Right lobe of liver (tissue), 6 donors: ENCODE data around the gene IGF2BP3. TPM values are rescaled to one million over a fixed set of nuclear protein-coding genes. Genes with fewer than 3 reads are reported as not detected.

Experiments used
- ATAC-seq, 4 donors: fragments of 200-7000 bp; cut with Tn5 transposase; one replicate each; pipeline ENCODE4 v1.9.1; 2020; ENCODE audit warnings: mild to moderate bottlenecking in 4 of 4, moderate library complexity in 4 of 4
- DNase-seq, 3 donors: peaks; one replicate each; pipeline ENCODE4 v3.0.0-alpha.2; 2020
- H3K27ac ChIP-seq, 3 donors: fragments of 200-600 bp; one replicate each; pipeline ENCODE4 v1.8.0; 2022
- H3K27me3 ChIP-seq, 2 donors: fragments of 200-600 bp; one replicate each; pipeline ENCODE4 v1.8.0; 2022
- H3K36me3 ChIP-seq, 4 donors: fragments of 200-600 bp; sonication (generic) in 1 of 4; one replicate each; pipeline versions ENCODE4 v1.5.1 to v1.8.0; 2017 to 2022; ENCODE audit warnings: control low read depth in 1 of 4
- H3K4me1 ChIP-seq, 4 donors: fragments of 200-600 bp; sonication (generic) in 1 of 4; one replicate each; pipeline versions ENCODE4 v1.5.1 to v1.8.0; 2017 to 2022; ENCODE audit warnings: control low read depth in 1 of 4
- H3K4me3 ChIP-seq, 3 donors: fragments of 200-600 bp; one replicate each; pipeline ENCODE4 v1.8.0; 2022
- H3K9me3 ChIP-seq, 4 donors: fragments of 200-600 bp; sonication (generic) in 1 of 4; one replicate each; pipeline versions ENCODE4 v1.5.1 to v1.8.0; 2017 to 2022; ENCODE audit warnings: control low read depth in 1 of 4
- CTCF ChIP-seq, 4 donors: fragments of 200-600 bp in 3 of 4; fragments of 450-650 bp in 1 of 4; IDR thresholded peaks; one replicate each; pipeline versions ENCODE4 v1.5.1 to v1.8.0; 2016 to 2022; ENCODE audit warnings: antibody characterized with exemption in 4 of 4, mild to moderate bottlenecking in 2 of 4
- POLR2A ChIP-seq: fragments of 450-650 bp; IDR thresholded peaks from one replicate; pipeline ENCODE4 v1.6.1; 2017; ENCODE audit warnings: antibody characterized with exemption, mild to moderate bottlenecking
- WGBS: methylation state at CpG from one replicate; pipeline ENCODE4 v1.1.6; 2018; ENCODE audit warnings: low coverage, low lambda C conversion rate; ENCODE audit not compliant: insufficient coverage; ENCODE audit errors: missing lambda C conversion rate; 5-methylcytosine and 5-hydroxymethylcytosine counted together
- intact Hi-C, 2 donors: fragments of 100-400 bp; cut with DNase I; formaldehyde crosslinking; loops; one replicate each; pipeline versions ENCODE4 v1.11.2 to v1.14.1; 2022
- total RNA-seq, 6 experiments: library from RNA; depleted of rRNA in 2 of 6; stranded (reverse); fragments of >200 nt in 2 of 6; fragmentation: NEBNext Ultra II Directional in 3 of 6; extraction: Animal tissue kit (Norgen Biotek cat#: 25700) in 3 of 6; gene quantifications; one replicate each; pipeline versions ENCODE4 v1.1.0 to v1.2.4, GENCODE V29; 2016 to 2023
- donor health status: DM: no; HTN: yes; CAD: no.
- donor health status: DM: no; HTN: no; CAD: no.
- donor health status: DM: no; HTN: no; CAD: no.
- donor health status: DM: no; HTN: yes; CAD: no.
- donor health status: DM: no; HTN: yes; CAD: no.

Gene IGF2BP3
- total RNA-seq, 6 experiments from 2014 or later: 0.12 to 0.64 (median 0.19) TPM; not detected in 1

GRCh38 chr7:23343806-23344475 lies 126.3 kb downstream of the IGF2BP3 start:
- peaks cover 0 to 3% (median under 1%) of the 10 kb centered on the region in 4 donors for H3K4me1 ChIP-seq
- H3K4me3 ChIP-seq: no peak overlapping the region
- no peaks in the 10 kb centered on the region for H3K27me3 ChIP-seq
- DNase-seq: no peak
- ATAC-seq: no peak
- TF ChIP-seq CTCF (IDR thresholded peaks at IDR 0.05): no peak
- TF ChIP-seq POLR2A: no peak
- intact Hi-C loops: no loop called here
- no peaks in the 10 kb centered on the region for H3K36me3 ChIP-seq
- WGBS: 82% methylated on average over 9 of the region's 9 CpGs
- H3K27ac ChIP-seq: no peak overlapping the region
- H3K9me3 ChIP-seq: no peaks in the 10 kb centered on the region

GRCh38 chr7:23343102-23343501 lies 127.2 kb downstream of the IGF2BP3 start:
- H3K36me3 ChIP-seq: no peaks in the 10 kb centered on the region
- TF ChIP-seq CTCF (IDR thresholded peaks at IDR 0.05) (no peak), POLR2A (no peak)
- H3K27ac ChIP-seq: no peak overlapping the region
- no peaks in the 10 kb centered on the region for H3K9me3 ChIP-seq
- intact Hi-C loops: no loop called here
- H3K4me1 ChIP-seq: peaks cover 0 to 10% (median 5%) of the 10 kb centered on the region in 4 donors
- no peaks in the 10 kb centered on the region for H3K27me3 ChIP-seq
- DNase-seq (no peak), ATAC-seq (no peak)
- H3K4me3 ChIP-seq: no peak overlapping the region

GRCh38 chr7:23341846-23342598 lies 128.3 kb downstream of the IGF2BP3 start:
- WGBS: 89% methylated on average over 7 of the region's 7 CpGs
- DNase-seq: no peak
- no peak for ATAC-seq

GRCh38 chr7:23338863-23339262 lies 131.4 kb downstream of the IGF2BP3 start:
- H3K9me3 ChIP-seq: no peaks in the 10 kb centered on the region
- H3K36me3 ChIP-seq: no peaks in the 10 kb centered on the region
- TF ChIP-seq CTCF (IDR thresholded peaks at IDR 0.05) (no peak), POLR2A (no peak)
- ATAC-seq (no peak), DNase-seq (no peak)
- 49% methylated on average over 2 of the region's 2 CpGs for WGBS
- intact Hi-C loops: no loop called here
- H3K27me3 ChIP-seq: no peaks in the 10 kb centered on the region
- H3K4me3 ChIP-seq: no peak overlapping the region
- H3K27ac ChIP-seq: no peak overlapping the region
- peaks cover 0 to 48% (median 11%) of the 10 kb centered on the region in 4 donors for H3K4me1 ChIP-seq

More at GRCh38 chr7:23341846-23342598, 128.3 kb downstream of the IGF2BP3 start:
- Histone ChIP-seq H3K4me3 (no peak overlapping the region), H3K27ac (no peak overlapping the region), H3K4me1 (peaks cover 0 to 18% (median 5%) of the 10 kb centered on the region in 4 donors), H3K27me3 (no peaks in the 10 kb centered on the region), H3K36me3 (no peaks in the 10 kb centered on the region), H3K9me3 (no peaks in the 10 kb centered on the region)
- TF ChIP-seq CTCF (IDR thresholded peaks at IDR 0.05) (no peak), POLR2A (no peak)
- intact Hi-C loops: no loop called here
